GM19025 (cell line): ENCODE data around the gene C11orf42.

Experiments
- ATAC-seq: cut with Tn5 transposase; IDR thresholded peaks from one replicate; pipeline ENCODE4 v1.9.1; 2021; ENCODE audit warnings: mild to moderate bottlenecking, low read depth, moderate library complexity; ENCODE audit not compliant: unreplicated experiment

C11orf42 gene

GRCh38 chr11:6251120-6251733, 45.9 kb downstream of the C11orf42 start:
- no peak for ATAC-seq

GRCh38 chr11:6251990-6252473, 46.7 kb downstream of the C11orf42 start:
- no peak for ATAC-seq

GRCh38 chr11:6253197-6253596, 47.8 kb downstream of the C11orf42 start:
- no peak for ATAC-seq

- no peak for ATAC-seq
Observed at GRCh38 chr11:6258141-6258540, 52.8 kb downstream of the C11orf42 start.

GRCh38 chr11:6258571-6259081, 53.3 kb downstream of the C11orf42 start:
- no peak for ATAC-seq

- no peak for ATAC-seq
Observed at GRCh38 chr11:6260207-6260726, 54.9 kb downstream of the C11orf42 start.
